HepG2 (cell line): Measurements from ENCODE around the gene TRAK1. TPM values are rescaled to one million over a fixed set of nuclear protein-coding genes. Genes with fewer than 3 reads are reported as not detected.

Experiments used
- BRCA1 ChIP-seq: sonication (generic); formaldehyde crosslinking; IDR thresholded peaks from 2 replicates; pipeline ENCODE4 v1.4.0; 2020; ENCODE audit warnings: missing genetic modification reagents
- BRD4 ChIP-seq: sonication (generic); formaldehyde crosslinking; IDR thresholded peaks from 2 replicates; pipeline ENCODE4 v1.4.0; 2020; ENCODE audit warnings: missing genetic modification reagents
- E2F2 ChIP-seq: sonication (generic); formaldehyde crosslinking; IDR thresholded peaks from 2 replicates; pipeline ENCODE4 v1.4.0; 2020; ENCODE audit warnings: missing genetic modification reagents, borderline replicate concordance
- FOXA1 ChIP-seq, 2 experiments: fragments of 450-650 bp in 1 of 2; sonication (generic) in 1 of 2; formaldehyde crosslinking in 1 of 2; IDR thresholded peaks; 2 replicates each; pipeline versions ENCODE4 v1.4.0 to v1.6.1; 2016 to 2020; ENCODE audit warnings: missing genetic modification reagents in 1 of 2
- FOXK1 ChIP-seq: sonication (generic); formaldehyde crosslinking; IDR thresholded peaks from 2 replicates; pipeline ENCODE4 v1.4.0; 2020; ENCODE audit warnings: low read depth, missing genetic modification reagents, borderline replicate concordance
- GLI4 ChIP-seq: sonication (generic); formaldehyde crosslinking; IDR thresholded peaks from 2 replicates; pipeline ENCODE4 v1.5.1; 2020; ENCODE audit warnings: missing genetic modification reagents, mild to moderate bottlenecking, moderate library complexity, borderline replicate concordance
- HNF1A ChIP-seq, 2 experiments: sonication (generic) in 1 of 2; formaldehyde crosslinking in 1 of 2; IDR thresholded peaks; 2 replicates each; pipeline versions ENCODE4 v1.4.0 to v1.6.1; 2016 to 2020; ENCODE audit warnings: borderline replicate concordance in 1 of 2, low read depth in 1 of 2, mild to moderate bottlenecking in 1 of 2, missing genetic modification reagents in 1 of 2
- NR0B2 ChIP-seq: sonication (generic); formaldehyde crosslinking; IDR thresholded peaks from 2 replicates; pipeline ENCODE4 v1.4.0; 2020; ENCODE audit warnings: mild to moderate bottlenecking, missing genetic modification reagents
- PAXIP1 ChIP-seq: sonication (generic); formaldehyde crosslinking; conservative IDR thresholded peaks from 2 replicates; pipeline ENCODE4 v1.4.0; 2020; ENCODE audit warnings: mild to moderate bottlenecking, missing genetic modification reagents, moderate library complexity
- POGK ChIP-seq: sonication (generic); formaldehyde crosslinking; conservative IDR thresholded peaks from 2 replicates; pipeline ENCODE4 v1.8.0; 2022; ENCODE audit warnings: mild to moderate bottlenecking, moderate library complexity, missing genetic modification reagents
- POLR2AphosphoS2 ChIP-seq: IDR thresholded peaks from 2 replicates; pipeline ENCODE4 v1.6.1; 2011; ENCODE audit warnings: low read depth, low read length, improper control_type of control experiment
- RCOR2 ChIP-seq: IDR thresholded peaks from 2 replicates; pipeline ENCODE4 v1.6.1; 2016; ENCODE audit warnings: missing biosample characterization, missing genetic modification reagents
- SIN3B ChIP-seq: fragments of 150-350 bp; IDR thresholded peaks from 2 replicates; pipeline ENCODE4 v1.6.1; 2014; ENCODE audit warnings: low read length
- SOX5 ChIP-seq: IDR thresholded peaks from 2 replicates; pipeline ENCODE4 v1.6.1; 2016; ENCODE audit warnings: borderline replicate concordance
- SUZ12 ChIP-seq: fragments of 150-350 bp; IDR thresholded peaks from 2 replicates; pipeline ENCODE4 v1.6.1; 2014; ENCODE audit warnings: low read depth, low read length
- ZC3H13 ChIP-seq: sonication (generic); formaldehyde crosslinking; IDR thresholded peaks from 2 replicates; pipeline ENCODE4 v1.8.1; 2023; ENCODE audit warnings: mild to moderate bottlenecking, missing genetic modification reagents, moderate library complexity
- ZNF510 ChIP-seq: sonication (generic); formaldehyde crosslinking; IDR thresholded peaks from 2 replicates; pipeline ENCODE4 v1.4.0; 2020; ENCODE audit warnings: low read depth, mild to moderate bottlenecking, missing genetic modification reagents
- polyA plus RNA-seq, 8 experiments: library from polyadenylated mRNA; depleted of rRNA in 3 of 8; stranded (reverse) in 7 of 8; unstranded in 1 of 8; fragments of >200 nt; fragmentation: Illumina TruSeq in 4 of 8; extraction: Trizol in 4 of 8; gene quantifications; 2 replicates each; pipeline versions ENCODE4 v1.2.1 to v1.2.3, GENCODE V29; 2011 to 2016; ENCODE audit warnings: low read depth in 4 of 8, missing spikeins in 1 of 8, mixed read lengths in 1 of 8; ENCODE audit not compliant: insufficient read depth in 1 of 8
- total RNA-seq, 5 experiments: library from RNA; depleted of rRNA; stranded (reverse); fragments of >200 nt; fragmentation: Illumina TruSeq; extraction: Trizol; gene quantifications; 2 replicates each; pipeline ENCODE4 v1.2.3, GENCODE V29; 2016; ENCODE audit warnings: low read depth in 1 of 5

TRAK1 gene
- total and polyA plus RNA-seq, 2 of the 13 experiments (the other 11 are each of a cell fraction or from before 2014, with no cell fraction given), result 20.5 to 46.6 TPM

- TF ChIP-seq SOX5 (CRISPR knock-in tag), result peak; percentile 17; the same call in 1 of the 2 replicates
- no peak for TF ChIP-seq E2F2
- no peak for TF ChIP-seq HNF1A (IDR thresholded peaks at IDR 0.05; ENCODE audit: low read depth)
- TF ChIP-seq HNF1A (CRISPR knock-in tag; IDR thresholded peaks at IDR 0.05; ENCODE audit: borderline replicate concordance), result no peak
- TF ChIP-seq PAXIP1 (CRISPR knock-in tag), result 0 out of 2 replicates have a peak, but pooled peaks have one; percentile 19
- TF ChIP-seq SUZ12, result no peak
- no peak for TF ChIP-seq GLI4 (CRISPR knock-in tag)
- no peak for TF ChIP-seq SIN3B
- TF ChIP-seq ZNF510 (CRISPR knock-in tag), result no peak
- TF ChIP-seq FOXA1 (IDR thresholded peaks at IDR 0.05), result no peak
- TF ChIP-seq FOXA1 (CRISPR knock-in tag; IDR thresholded peaks at IDR 0.05), result no peak
- no peak for TF ChIP-seq FOXK1 (CRISPR knock-in tag)
- no peak for TF ChIP-seq BRD4 (CRISPR knock-in tag)
- TF ChIP-seq POGK (CRISPR knock-in tag), result no peak
- TF ChIP-seq BRCA1, result no peak
- TF ChIP-seq NR0B2 (CRISPR knock-in tag), result no peak
- TF ChIP-seq POLR2AphosphoS2, result no peak
- no peak for TF ChIP-seq RCOR2 (CRISPR knock-in tag)
- TF ChIP-seq ZC3H13, result no peak
Observed at GRCh38 chr3:42045708-42046243, 45.4 kb upstream of the TRAK1 start (continued).
